Naive thymus-derived CD8-positive, alpha-beta T cell (primary cell): ENCODE data around the gene ERC2. TPM values are rescaled to one million over a fixed set of nuclear protein-coding genes. Genes with fewer than 3 reads are reported as not detected.

Experiments used
- ATAC-seq, 2 donors: fragments of 150-1000 bp; cut with Tn5 transposase in 1 of 2; sonication (Bioruptor Pico), chemical (Tn5 transposase) in 1 of 2; 1 replicate in 1 of 2; 2 replicates in 1 of 2; pipeline ENCODE4 v1.10.0; 2021; ENCODE audit warnings: mild to moderate bottlenecking in 2 of 2, moderate library complexity in 2 of 2
- POLR2A ChIA-PET: fragments of 350-600 bp; sonication (Branson Sonifier 250); formaldehyde crosslinking; loops from one replicate; lab custom pipeline; 2021; ENCODE audit warnings: antibody characterized with exemption; lab: Charles Lee
- DNase-seq, 10 donors: peaks; one replicate each; pipeline versions ENCODE4 v3.0.0 to v3.0.0-alpha.2; 2020 to 2022
- H3K27ac Mint-ChIP-seq, 10 donors: one replicate each; pipeline ENCODE4 v1.8.0; 2020 to 2022; ENCODE audit warnings: mild to moderate bottlenecking in 10 of 10, mixed read lengths in 10 of 10, moderate library complexity in 4 of 10, inconsistent platforms in 1 of 10
- H3K27me3 Mint-ChIP-seq, 5 donors: one replicate each; pipeline ENCODE4 v1.8.0; 2021 to 2022; ENCODE audit warnings: mixed read lengths in 5 of 5
- H3K36me3 Mint-ChIP-seq, 3 donors: one replicate each; pipeline ENCODE4 v1.8.0; 2020 to 2022; ENCODE audit warnings: mixed read lengths in 3 of 3, mild to moderate bottlenecking in 2 of 3, inconsistent platforms in 1 of 3
- H3K4me1 Mint-ChIP-seq, 4 donors: one replicate each; pipeline ENCODE4 v1.8.0; 2021 to 2022; ENCODE audit warnings: mixed read lengths in 4 of 4
- H3K4me3 Mint-ChIP-seq, 10 donors: one replicate each; pipeline ENCODE4 v1.8.0; 2020 to 2022; ENCODE audit warnings: mild to moderate bottlenecking in 10 of 10, mixed read lengths in 10 of 10, moderate library complexity in 6 of 10, inconsistent platforms in 1 of 10
- H3K9me3 Mint-ChIP-seq, 9 donors: one replicate each; pipeline ENCODE4 v1.8.0; 2020 to 2022; ENCODE audit warnings: mixed read lengths in 9 of 9, mild to moderate bottlenecking in 3 of 9, inconsistent platforms in 1 of 9, moderate library complexity in 1 of 9
- polyA plus RNA-seq, 3 donors: library from polyadenylated mRNA; unstranded; fragments of 300-500 nt; fragmentation: Illumina TruSeq; gene quantifications; one replicate each; pipeline ENCODE4 v1.2.3, GENCODE V29; 2021
- total RNA-seq, 8 experiments: library from RNA in 2 of 8; stranded (reverse) in 2 of 8; gene quantifications; one replicate each; pipeline ENCODE4 v1.2.3 and lab custom pipeline; 2021 to 2026

Gene ERC2
- total and polyA plus RNA-seq, 5 experiments from 2014 or later = 0.05 to 0.29 TPM; not detected in 3

DNA sequence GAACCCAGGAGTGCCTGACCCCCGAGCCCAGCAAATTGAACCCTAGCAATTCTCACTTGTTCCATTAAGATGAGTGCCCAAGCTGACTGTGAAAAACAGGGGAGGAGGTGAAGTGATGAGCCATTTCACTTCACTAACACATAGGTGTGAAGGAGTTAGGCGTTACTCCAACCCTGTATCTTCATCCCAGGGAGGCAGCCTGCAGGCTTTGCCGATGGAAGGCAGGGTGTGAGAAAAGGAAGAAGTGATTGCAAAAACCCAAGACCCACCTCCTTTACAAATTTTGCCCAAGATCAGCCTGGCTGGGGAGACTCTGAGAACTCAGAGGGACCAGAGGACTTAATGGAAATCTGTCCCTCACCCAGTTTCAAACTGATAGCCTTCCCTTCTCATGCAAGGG is 851.5 kb downstream of the ERC2 start:
- no peak for ATAC-seq
- Mint-ChIP-seq H3K27me3 (peaks cover 0 to 2% (median 0%) of the 10 kb centered on the region in 5 donors), H3K4me3 (no peak overlapping the region), H3K9me3 (peaks cover 0 to 3% (median 0%) of the 10 kb centered on the region in 9 donors), H3K27ac (no peak overlapping the region), H3K36me3 (no peaks in the 10 kb centered on the region), H3K4me1 (no peaks in the 10 kb centered on the region)
- POLR2A ChIA-PET = no interaction called here
- no peak for DNase-seq

DNA sequence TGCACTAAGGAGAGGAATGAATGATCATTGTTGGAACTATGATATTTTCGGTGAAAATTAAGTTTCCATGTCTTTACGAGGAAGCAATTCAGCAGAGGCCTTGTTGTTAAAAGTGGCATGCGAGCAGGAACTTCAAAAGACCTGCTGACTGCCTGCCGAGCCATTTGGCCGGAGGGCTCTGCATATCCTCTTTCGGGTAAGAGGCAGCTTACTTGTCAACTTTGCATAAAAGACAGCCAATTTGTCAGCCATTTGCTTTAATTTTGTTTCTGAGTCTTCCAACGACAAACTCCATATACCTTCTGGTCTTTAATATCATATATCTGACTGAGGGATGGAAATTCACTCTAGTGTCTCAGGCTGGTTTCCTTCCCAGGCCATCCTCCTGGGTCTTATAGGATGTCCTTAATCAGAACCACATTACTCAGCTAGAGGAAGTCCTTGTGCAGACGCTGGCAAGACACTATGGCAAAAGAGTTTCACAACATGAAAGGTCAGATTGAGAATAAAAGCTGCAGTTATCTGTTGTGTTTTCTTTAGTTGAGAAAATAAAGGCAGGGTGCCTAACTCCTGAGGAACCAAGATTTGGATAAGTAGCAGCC is 852.5 kb downstream of the ERC2 start:
- Mint-ChIP-seq H3K27ac (no peak overlapping the region), H3K27me3 (no peaks in the 10 kb centered on the region), H3K36me3 (no peaks in the 10 kb centered on the region), H3K4me1 (no peaks in the 10 kb centered on the region), H3K9me3 (no peaks in the 10 kb centered on the region), H3K4me3 (no peak overlapping the region)
- POLR2A ChIA-PET = no interaction called here
- ATAC-seq (no peak), DNase-seq (no peak)

DNA sequence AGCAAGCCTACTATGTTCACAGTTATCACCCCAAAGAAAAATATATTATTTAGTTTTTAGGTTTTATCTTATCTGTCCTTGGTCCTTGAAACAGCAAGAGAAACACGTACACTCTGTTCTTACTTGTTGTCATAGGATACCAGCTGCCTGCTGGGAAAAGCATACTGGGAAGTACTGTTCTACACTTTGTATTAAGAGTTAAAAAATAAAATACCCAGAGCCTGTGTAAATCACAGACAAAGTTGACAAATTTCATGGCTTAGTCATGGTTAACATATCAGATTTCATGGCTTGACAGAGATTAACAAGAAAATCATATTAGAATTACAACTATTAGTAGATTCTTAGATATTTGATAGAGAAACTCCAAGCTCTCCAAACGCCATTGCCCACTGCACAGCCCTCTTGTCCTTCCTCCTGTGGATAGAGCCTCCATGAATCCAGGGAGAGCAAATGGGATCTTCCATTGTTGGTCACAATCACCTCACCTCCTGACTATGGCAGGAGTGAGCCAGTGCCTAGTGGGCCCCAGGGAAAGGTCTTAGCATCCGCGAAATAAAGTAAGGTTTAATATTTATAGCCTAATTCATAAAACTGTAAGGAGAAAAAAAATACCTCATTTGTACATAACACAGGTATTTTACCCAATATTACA is 853.1 kb downstream of the ERC2 start:
- no peak overlapping the region for H3K4me3 Mint-ChIP-seq
- no peaks in the 10 kb centered on the region for H3K27me3 Mint-ChIP-seq
- POLR2A ChIA-PET = no interaction called here
- H3K9me3 Mint-ChIP-seq = no peaks in the 10 kb centered on the region
- no peaks in the 10 kb centered on the region for H3K36me3 Mint-ChIP-seq
- H3K4me1 Mint-ChIP-seq = no peaks in the 10 kb centered on the region
- DNase-seq (no peak), ATAC-seq (no peak)
- H3K27ac Mint-ChIP-seq = no peak overlapping the region

DNA sequence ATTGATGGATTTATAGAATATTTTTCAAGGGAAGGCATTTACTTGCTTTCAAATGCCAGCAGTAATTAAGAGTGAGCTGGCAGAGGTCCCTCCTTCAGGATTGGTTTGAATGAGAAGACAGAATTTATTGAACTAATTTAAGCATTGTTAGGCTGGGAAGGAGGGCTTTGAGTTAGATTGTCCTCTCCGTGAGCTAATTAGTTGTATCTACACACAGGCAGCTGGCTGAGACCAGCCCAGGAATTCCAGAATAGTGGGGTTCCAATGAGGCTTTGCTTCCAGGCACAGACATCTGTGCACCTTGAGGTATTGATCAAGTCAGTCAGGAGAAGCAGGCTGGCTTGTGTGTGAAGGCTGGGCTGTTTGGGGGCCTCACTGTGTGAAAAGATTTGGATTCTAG is 857.1 kb downstream of the ERC2 start:
- Mint-ChIP-seq H3K27me3 (no peaks in the 10 kb centered on the region), H3K4me1 (no peaks in the 10 kb centered on the region), H3K27ac (no peak overlapping the region), H3K4me3 (no peak overlapping the region), H3K36me3 (no peaks in the 10 kb centered on the region), H3K9me3 (peaks cover 0 to 1% (median 0%) of the 10 kb centered on the region in 9 donors)
- POLR2A ChIA-PET = no interaction called here
- ATAC-seq = no peak
- DNase-seq = no peak

DNA sequence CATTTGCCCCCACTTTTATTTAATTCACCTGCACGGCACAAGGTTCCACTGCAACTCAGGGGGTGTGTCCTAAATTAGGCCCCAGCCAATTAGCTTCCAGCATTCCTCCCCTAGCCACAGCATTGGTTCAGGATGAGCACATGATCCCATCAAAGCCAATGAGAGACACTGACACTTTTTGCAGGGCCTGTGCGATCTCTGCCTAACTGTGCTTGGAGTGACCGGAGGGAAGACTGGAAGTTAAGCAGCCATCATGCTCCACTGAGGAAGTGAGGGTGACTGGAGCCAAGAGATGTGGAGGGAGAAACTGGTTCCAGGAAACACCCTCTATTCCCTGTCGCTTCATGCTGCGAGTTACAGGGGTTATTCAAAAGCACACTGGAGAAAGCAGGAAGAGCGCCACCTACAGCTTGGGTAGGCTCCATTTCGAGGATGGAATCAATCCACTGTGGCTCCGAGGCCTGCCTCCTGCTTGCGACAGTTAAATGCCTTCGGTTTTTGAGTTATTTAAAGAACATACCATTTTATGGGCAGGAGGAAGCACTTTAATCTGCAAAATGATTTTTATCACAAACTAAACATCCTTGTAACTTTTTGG is 858.9 kb downstream of the ERC2 start:
- H3K4me1 Mint-ChIP-seq = no peaks in the 10 kb centered on the region
- POLR2A ChIA-PET = no interaction called here
- ATAC-seq = no peak
- H3K36me3 Mint-ChIP-seq = no peaks in the 10 kb centered on the region
- no peak overlapping the region for H3K4me3 Mint-ChIP-seq
- peaks cover 0 to 2% (median 0%) of the 10 kb centered on the region in 9 donors for H3K9me3 Mint-ChIP-seq
- no peak for DNase-seq
- no peaks in the 10 kb centered on the region for H3K27me3 Mint-ChIP-seq
- H3K27ac Mint-ChIP-seq = no peak overlapping the region

DNA sequence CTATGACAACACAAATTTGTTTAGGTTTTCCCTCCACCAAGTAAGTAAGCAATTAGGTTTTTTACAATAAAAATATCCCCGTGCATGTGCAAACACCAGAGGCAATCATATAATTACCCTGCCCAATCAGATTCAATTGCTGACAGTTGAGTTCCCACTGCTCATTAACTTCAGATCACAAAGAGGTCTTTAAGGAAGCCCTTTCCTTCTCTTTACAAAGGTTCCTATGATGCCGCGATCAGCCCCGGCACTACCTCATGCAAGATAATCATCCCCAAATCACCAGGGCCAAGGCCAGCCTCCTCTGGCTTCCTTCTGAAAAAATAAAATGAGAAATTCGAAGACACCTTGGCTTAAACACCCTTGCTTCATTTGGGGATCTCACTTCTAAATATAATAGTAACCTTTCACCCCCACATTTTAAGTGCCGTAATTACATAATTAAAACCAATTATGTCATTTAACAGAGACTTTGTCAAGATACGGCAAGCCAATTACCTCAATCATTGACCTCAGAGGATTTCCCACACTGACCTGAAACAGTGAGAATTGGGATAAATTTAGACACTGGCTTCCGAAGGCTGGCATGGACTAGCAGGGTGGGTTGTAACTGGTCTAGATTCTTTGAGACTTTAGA is 859.8 kb downstream of the ERC2 start:
- POLR2A ChIA-PET = no interaction called here
- no peaks in the 10 kb centered on the region for H3K27me3 Mint-ChIP-seq
- DNase-seq = no peak

DNA sequence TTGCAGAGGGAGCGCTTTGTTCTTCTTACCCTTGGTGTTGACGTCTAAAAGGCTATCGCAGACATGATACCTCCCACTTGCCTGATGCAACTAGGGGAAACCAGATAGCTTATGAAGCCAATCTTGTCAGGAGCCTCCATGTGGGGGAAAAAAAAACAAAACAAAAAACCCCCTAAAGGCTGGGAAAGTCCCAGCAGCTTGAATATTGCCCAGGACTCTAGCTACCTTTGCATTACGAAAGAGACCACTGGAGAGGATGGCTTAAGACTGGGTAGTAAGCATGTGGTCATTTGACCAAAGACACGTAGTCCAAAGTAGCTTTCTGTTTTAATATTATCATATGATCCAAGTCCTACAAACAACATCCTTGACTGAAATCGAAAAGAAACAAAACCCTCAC is 860.4 kb downstream of the ERC2 start:
- Mint-ChIP-seq H3K27ac (no peak overlapping the region), H3K4me3 (no peak overlapping the region), H3K27me3 (peaks cover 0 to under 1% (median 0%) of the 10 kb centered on the region in 5 donors), H3K9me3 (peaks cover 0 to 2% (median 0%) of the 10 kb centered on the region in 9 donors), H3K36me3 (no peaks in the 10 kb centered on the region), H3K4me1 (no peaks in the 10 kb centered on the region)
- DNase-seq (no peak), ATAC-seq (no peak)
- POLR2A ChIA-PET = no interaction called here

More for the DNA sequence above, 859.8 kb downstream of the ERC2 start:
- Mint-ChIP-seq H3K4me1 (no peaks in the 10 kb centered on the region), H3K4me3 (no peak overlapping the region), H3K36me3 (no peaks in the 10 kb centered on the region), H3K27ac (no peak overlapping the region), H3K9me3 (peaks cover 0 to 2% (median 0%) of the 10 kb centered on the region in 9 donors)
- ATAC-seq = no peak

DNA sequence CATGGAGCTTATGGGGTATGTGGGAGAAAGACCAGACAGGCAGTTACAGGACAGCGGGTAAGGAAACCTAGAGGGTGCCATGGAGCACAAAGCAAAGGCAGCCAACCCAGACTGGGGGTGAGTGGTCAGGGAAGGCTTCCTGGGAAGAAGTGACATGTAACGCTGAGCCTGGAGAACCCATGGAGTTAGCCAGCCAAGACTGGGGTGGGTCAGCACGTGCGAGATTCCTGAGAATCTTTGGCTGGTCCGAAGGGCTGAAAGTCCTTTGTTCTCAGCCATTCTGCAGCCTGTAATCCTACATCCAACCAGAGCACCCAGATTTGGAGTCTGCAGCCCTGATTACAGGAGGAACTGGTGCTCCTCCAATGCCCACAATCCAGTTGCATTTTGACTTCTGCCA is 861.1 kb downstream of the ERC2 start:
- Mint-ChIP-seq H3K27me3 (peaks cover 0 to 3% (median 1%) of the 10 kb centered on the region in 5 donors), H3K4me3 (no peak overlapping the region), H3K36me3 (no peaks in the 10 kb centered on the region), H3K27ac (no peak overlapping the region), H3K9me3 (peaks cover 0 to 2% (median 0%) of the 10 kb centered on the region in 9 donors), H3K4me1 (no peaks in the 10 kb centered on the region)
- DNase-seq = no peak
- POLR2A ChIA-PET = no interaction called here
- no peak for ATAC-seq

DNA sequence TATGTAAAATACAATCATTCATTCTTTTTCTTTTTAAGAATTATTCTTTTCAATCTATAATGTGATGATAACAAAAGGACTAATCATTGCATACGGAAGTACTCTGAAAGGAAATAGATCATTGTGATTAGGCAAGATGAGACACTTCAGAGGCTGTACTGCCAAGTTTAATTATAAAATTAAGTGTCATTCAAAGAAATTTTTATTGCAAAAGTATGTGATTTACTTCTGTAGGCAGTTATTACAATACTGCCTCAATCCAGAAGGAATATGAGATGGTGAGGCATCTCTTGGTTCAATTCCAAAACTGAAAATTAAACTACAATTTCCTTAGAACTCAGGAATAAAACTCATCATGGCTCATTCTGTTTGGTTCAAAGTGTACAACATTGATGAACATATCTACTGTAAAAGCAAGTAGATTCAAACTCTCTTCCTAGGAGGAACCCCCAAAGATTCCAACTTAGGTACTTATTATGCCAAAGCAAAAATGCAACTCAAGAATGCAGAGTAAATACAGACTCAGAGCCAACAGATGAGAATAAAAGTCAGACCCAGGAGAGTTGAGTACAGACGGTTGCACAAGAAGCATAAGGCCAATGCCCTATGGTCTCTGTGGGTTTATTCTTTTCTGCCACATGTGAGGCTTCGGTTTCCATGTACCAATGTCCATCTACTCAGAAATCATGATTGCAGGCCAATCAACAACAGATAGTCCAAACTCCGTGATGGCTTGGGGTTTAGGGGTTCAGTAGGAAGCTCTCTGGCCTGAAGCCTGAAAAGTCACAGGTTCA is 862.6 kb downstream of the ERC2 start:
- H3K4me3 Mint-ChIP-seq = no peak overlapping the region
- H3K4me1 Mint-ChIP-seq = no peaks in the 10 kb centered on the region
- POLR2A ChIA-PET = no interaction called here
- DNase-seq (no peak), ATAC-seq (no peak)
- H3K27ac Mint-ChIP-seq = no peak overlapping the region
- H3K36me3 Mint-ChIP-seq = no peaks in the 10 kb centered on the region
- H3K9me3 Mint-ChIP-seq = peaks cover 0 to 4% (median 0%) of the 10 kb centered on the region in 9 donors
- H3K27me3 Mint-ChIP-seq = peaks cover 0 to 13% (median 6%) of the 10 kb centered on the region in 5 donors

DNA sequence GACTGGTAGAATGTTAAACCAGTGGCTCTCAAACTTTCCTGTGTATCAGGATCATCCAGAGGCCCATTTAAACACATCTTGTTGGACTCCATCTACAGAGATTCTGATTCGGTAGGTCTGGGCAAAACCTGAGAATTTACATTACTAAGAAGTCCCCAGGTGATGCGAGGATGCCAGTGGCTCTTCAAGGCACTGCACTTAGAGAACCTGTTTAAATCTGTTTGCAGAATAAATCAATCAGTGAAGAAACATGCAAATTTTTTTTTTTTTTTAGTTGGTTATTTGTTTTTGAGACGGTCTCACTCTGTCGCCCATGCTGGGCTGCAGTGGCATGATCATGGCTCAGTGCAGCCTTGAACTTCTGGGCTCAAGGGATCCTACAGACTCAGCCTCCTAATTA is 863.4 kb downstream of the ERC2 start:
- Mint-ChIP-seq H3K9me3 (peaks cover 0 to 4% (median 0%) of the 10 kb centered on the region in 9 donors), H3K27me3 (peaks cover 0 to 16% (median 7%) of the 10 kb centered on the region in 5 donors), H3K4me1 (no peaks in the 10 kb centered on the region), H3K27ac (no peak overlapping the region), H3K36me3 (no peaks in the 10 kb centered on the region), H3K4me3 (no peak overlapping the region)
- POLR2A ChIA-PET = no interaction called here
- no peak for ATAC-seq
- DNase-seq = no peak

DNA sequence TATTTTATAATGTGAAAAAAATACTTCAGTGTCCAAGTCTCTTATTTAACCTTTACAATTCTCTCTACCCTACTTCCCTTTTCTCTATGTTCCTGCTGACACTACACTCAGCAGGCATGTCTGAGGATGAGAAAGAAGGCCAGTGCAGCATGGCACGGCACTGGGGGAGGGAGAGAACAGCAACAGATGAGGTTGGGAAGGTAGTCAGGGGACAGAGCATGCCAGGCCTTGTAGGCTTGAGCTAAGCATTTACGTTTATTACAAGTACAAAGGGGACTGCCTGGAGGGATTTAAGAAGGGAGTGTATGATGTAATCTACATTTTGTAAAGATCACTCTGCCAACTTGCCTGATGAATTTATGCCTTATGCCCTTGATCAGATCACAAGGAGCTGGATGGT is 863.9 kb downstream of the ERC2 start:
- no peak for DNase-seq
- Mint-ChIP-seq H3K9me3 (peaks cover 0 to 4% (median 0%) of the 10 kb centered on the region in 9 donors), H3K4me3 (no peak overlapping the region), H3K36me3 (no peaks in the 10 kb centered on the region), H3K27me3 (peaks cover 0 to 16% (median 7%) of the 10 kb centered on the region in 5 donors), H3K4me1 (no peaks in the 10 kb centered on the region), H3K27ac (no peak overlapping the region)
- ATAC-seq = no peak
- POLR2A ChIA-PET = no interaction called here

DNA sequence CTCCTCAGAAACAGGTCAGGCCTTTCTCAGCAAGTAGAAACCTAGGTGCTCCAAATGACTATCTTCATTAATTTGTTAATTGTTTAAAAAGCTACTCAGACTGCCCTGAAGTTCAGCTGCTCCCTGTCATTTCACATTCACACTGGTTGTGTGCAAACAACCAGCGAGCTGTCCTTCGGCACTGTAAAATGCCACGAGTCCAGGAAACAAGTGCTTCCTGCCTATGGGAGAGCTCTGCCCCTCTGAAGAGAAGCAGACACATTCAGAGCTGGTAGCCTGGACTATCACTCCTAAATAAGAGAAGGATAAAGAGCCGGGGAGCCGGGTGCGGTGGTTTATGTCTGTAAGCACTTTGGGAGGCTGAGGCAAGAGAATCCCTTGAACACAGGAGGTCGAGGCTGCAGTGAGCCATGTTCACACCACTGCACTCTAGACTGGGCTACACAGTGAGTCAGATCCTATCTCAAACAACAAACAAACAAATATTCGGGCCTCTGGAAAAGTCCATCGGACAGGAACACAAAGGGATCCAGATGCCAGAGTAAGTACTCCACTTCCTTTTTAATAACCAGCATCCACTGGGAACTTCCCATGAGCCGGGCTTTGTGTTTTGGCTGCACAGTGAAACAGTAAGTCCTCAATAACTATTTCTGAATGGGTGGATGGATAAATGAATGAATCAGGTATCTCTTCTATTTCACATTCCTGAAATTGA is 866.7 kb downstream of the ERC2 start:
- H3K4me3 Mint-ChIP-seq = no peak overlapping the region
- ATAC-seq (no peak), DNase-seq (no peak)
- no peaks in the 10 kb centered on the region for H3K36me3 Mint-ChIP-seq
- POLR2A ChIA-PET = no interaction called here
- H3K27ac Mint-ChIP-seq = no peak overlapping the region
- H3K27me3 Mint-ChIP-seq = peaks cover 0 to 20% (median 7%) of the 10 kb centered on the region in 5 donors
- peaks cover 0 to 4% (median 0%) of the 10 kb centered on the region in 9 donors for H3K9me3 Mint-ChIP-seq
- H3K4me1 Mint-ChIP-seq = no peaks in the 10 kb centered on the region
